IMR-90 (cell line): ENCODE results near the gene AXIN1. TPM values are rescaled to one million over a fixed set of nuclear protein-coding genes. Genes with fewer than 3 reads are reported as not detected.

Source experiments
- ATAC-seq: fragments of 200-7000 bp; cut with Tn5 transposase; 2 replicates; pipeline ENCODE4 v1.9.1; 2020; ENCODE audit warnings: low read depth, mild to moderate bottlenecking, moderate library complexity
- BruUV-seq: library from RNA; stranded (reverse); fragments of 400-500 nt; replicated peaks from 2 replicates; lab custom pipeline; 2021; lab: Mats Ljungman, UMichigan
- CTCF ChIA-PET: fragments of 300-600 bp; formaldehyde crosslinking; extraction: SDS; loops from one replicate; lab custom pipeline; 2021; ENCODE audit warnings: antibody characterized with exemption; lab: Yijun Ruan, JAX
- POLR2A ChIA-PET: fragments of 300-600 bp; sonication (Branson Sonifier 250); formaldehyde crosslinking; loops from one replicate; lab custom pipeline; 2022; ENCODE audit warnings: antibody characterized with exemption; ENCODE audit not compliant: unreplicated experiment; lab: Charles Lee
- DNase-seq: peaks from one replicate; pipeline ENCODE4 v3.0.0; 2013
- H2AFZ ChIP-seq: replicated peaks from 2 replicates; pipeline ENCODE3; 2013; ENCODE audit warnings: low read length, mild to moderate bottlenecking; ENCODE audit not compliant: poor library complexity
- H2AK5ac ChIP-seq: 2 replicates; pipeline ENCODE4 v1.6.1; 2013; ENCODE audit warnings: low read depth, low read length, inconsistent platforms
- H2AK9ac ChIP-seq: replicated peaks from 2 replicates; pipeline ENCODE3; 2013; ENCODE audit warnings: mild to moderate bottlenecking, low read depth, low read length, moderate library complexity; ENCODE audit not compliant: poor library complexity
- H2BK120ac ChIP-seq: 2 replicates; pipeline ENCODE4 v1.6.1; 2013; ENCODE audit warnings: low read depth, low read length, inconsistent platforms
- H2BK15ac ChIP-seq: 3 replicates; pipeline ENCODE4 v1.6.1; 2013; ENCODE audit warnings: low read depth, low read length, inconsistent platforms
- H2BK20ac ChIP-seq: 2 replicates; pipeline ENCODE4 v1.6.1; 2013; ENCODE audit warnings: low read depth, mild to moderate bottlenecking, inconsistent platforms, low read length, moderate library complexity
- H2BK5ac ChIP-seq: 2 replicates; pipeline ENCODE4 v1.6.1; 2013; ENCODE audit warnings: mild to moderate bottlenecking, low read depth, low read length, inconsistent platforms; ENCODE audit not compliant: poor library complexity, severe bottlenecking
- H3K14ac ChIP-seq: replicated peaks from 2 replicates; pipeline ENCODE4 v1.6.1; 2013; ENCODE audit warnings: low read depth, low read length, inconsistent platforms
- H3K18ac ChIP-seq: 2 replicates; pipeline ENCODE4 v1.6.1; 2013; ENCODE audit warnings: low read depth, low read length, control low read depth
- H3K23ac ChIP-seq: 2 replicates; pipeline ENCODE4 v1.6.1; 2013; ENCODE audit warnings: low read depth, low read length, inconsistent platforms
- H3K27ac ChIP-seq: 2 replicates; pipeline ENCODE4 v1.5.1; 2013; ENCODE audit warnings: mild to moderate bottlenecking, control low read depth, low read length; ENCODE audit not compliant: insufficient read depth
- H3K27me3 ChIP-seq: 2 replicates; pipeline ENCODE4 v1.6.1; 2013; ENCODE audit warnings: low read length; ENCODE audit not compliant: control insufficient read depth, insufficient read depth
- H3K36me3 ChIP-seq: 2 replicates; pipeline ENCODE4 v1.6.1; 2013; ENCODE audit warnings: low read length, mixed read lengths; ENCODE audit not compliant: control insufficient read depth, insufficient read depth
- H3K4ac ChIP-seq: 2 replicates; pipeline ENCODE4 v1.6.1; 2013; ENCODE audit warnings: low read depth, low read length, inconsistent platforms
- H3K4me1 ChIP-seq: 2 replicates; pipeline ENCODE4 v1.6.1; 2013; ENCODE audit warnings: low read length, mixed read lengths; ENCODE audit not compliant: control insufficient read depth, insufficient read depth
- H3K4me2 ChIP-seq: 2 replicates; pipeline ENCODE4 v1.6.1; 2013; ENCODE audit warnings: low read depth, mild to moderate bottlenecking, control low read depth, low read length, moderate library complexity
- H3K4me3 ChIP-seq: 2 replicates; pipeline ENCODE4 v1.5.1; 2013; ENCODE audit warnings: low read depth, mild to moderate bottlenecking, control low read depth, low read length, moderate library complexity; ENCODE audit not compliant: insufficient read depth
- H3K56ac ChIP-seq: 2 replicates; pipeline ENCODE4 v1.6.1; 2013; ENCODE audit warnings: low read length, inconsistent platforms; ENCODE audit not compliant: insufficient read depth; ENCODE audit errors: extremely low read depth
- H3K79me1 ChIP-seq, 2 experiments: 2 replicates each; pipeline ENCODE4 v1.6.1; 2013; ENCODE audit warnings: low read length in 2 of 2, inconsistent platforms in 1 of 2, low read depth in 1 of 2
- H3K9ac ChIP-seq: 2 replicates; pipeline ENCODE4 v1.6.1; 2013; ENCODE audit warnings: low read depth, low read length, control low read depth
- H3K9me1 ChIP-seq: 2 replicates; pipeline ENCODE4 v1.6.1; 2013; ENCODE audit warnings: low read length, inconsistent platforms; ENCODE audit not compliant: insufficient read depth
- H3K9me3 ChIP-seq: 2 replicates; pipeline ENCODE4 v1.6.1; 2013; ENCODE audit warnings: low read length; ENCODE audit not compliant: control insufficient read depth, insufficient read depth
- H4K20me1 ChIP-seq: 2 replicates; pipeline ENCODE4 v1.6.1; 2013; ENCODE audit warnings: low read length, inconsistent platforms; ENCODE audit not compliant: insufficient read depth
- H4K5ac ChIP-seq: 2 replicates; pipeline ENCODE4 v1.6.1; 2013; ENCODE audit warnings: mild to moderate bottlenecking, low read depth, low read length, control low read depth
- H4K8ac ChIP-seq, 2 experiments: 2 replicates each; pipeline ENCODE4 v1.6.1; 2013; ENCODE audit warnings: low read depth in 2 of 2, low read length in 2 of 2, control low read depth in 1 of 2, inconsistent platforms in 1 of 2
- H4K91ac ChIP-seq: 2 replicates; pipeline ENCODE4 v1.6.1; 2013; ENCODE audit warnings: low read depth, low read length, inconsistent platforms; ENCODE audit not compliant: insufficient read depth
- MXI1 ChIP-seq: IDR thresholded peaks from 2 replicates; pipeline ENCODE4 v1.6.1; 2012; ENCODE audit warnings: low read depth, mild to moderate bottlenecking, low read length, moderate library complexity, borderline replicate concordance
- WGBS, 2 experiments: methylation state at CpG; one replicate each; pipeline versions ENCODE4 v1.1.5 to v1.1.7; 2013; ENCODE audit warnings: missing lambda C conversion rate in 2 of 2; ENCODE audit not compliant: insufficient read length in 1 of 2; ENCODE audit errors: extremely low coverage in 2 of 2; 5-methylcytosine and 5-hydroxymethylcytosine counted together
- dilution Hi-C: fragments of 300-500 bp; cut with HindIII; formaldehyde crosslinking; loops from one replicate; pipeline ENCODE4 v1.14.3; 2018; ENCODE audit warnings: low sequenced_read_pairs; ENCODE audit not compliant: unreplicated experiment
- in situ Hi-C: fragments of 300-500 bp; cut with MboI; formaldehyde crosslinking; loops from 3 replicates; pipeline ENCODE4 v1.14.3; 2019; ENCODE audit warnings: low sequenced_read_pairs, inconsistent platforms, mixed read lengths
- intact Hi-C: fragments of 100-400 bp; cut with micrococcal nuclease; formaldehyde crosslinking; loops from 2 replicates; pipeline ENCODE4 v1.10.0; 2022
- polyA plus RNA-seq, 3 experiments: library from polyadenylated mRNA; depleted of rRNA; stranded (reverse); fragments of >200 nt; gene quantifications; 2 replicates each; pipeline ENCODE4 v1.2.3, GENCODE V29; 2012; ENCODE audit warnings: low replicate concordance in 1 of 3
- total RNA-seq: library from RNA; depleted of rRNA; stranded (reverse); fragments of >200 nt; gene quantifications from 2 replicates; pipeline ENCODE4 v1.2.3, GENCODE V29; 2012

Gene AXIN1
- total and polyA plus RNA-seq, 2 of the 4 experiments (the other 2 are of a cell fraction): 10.9 to 14.2 TPM

DNA sequence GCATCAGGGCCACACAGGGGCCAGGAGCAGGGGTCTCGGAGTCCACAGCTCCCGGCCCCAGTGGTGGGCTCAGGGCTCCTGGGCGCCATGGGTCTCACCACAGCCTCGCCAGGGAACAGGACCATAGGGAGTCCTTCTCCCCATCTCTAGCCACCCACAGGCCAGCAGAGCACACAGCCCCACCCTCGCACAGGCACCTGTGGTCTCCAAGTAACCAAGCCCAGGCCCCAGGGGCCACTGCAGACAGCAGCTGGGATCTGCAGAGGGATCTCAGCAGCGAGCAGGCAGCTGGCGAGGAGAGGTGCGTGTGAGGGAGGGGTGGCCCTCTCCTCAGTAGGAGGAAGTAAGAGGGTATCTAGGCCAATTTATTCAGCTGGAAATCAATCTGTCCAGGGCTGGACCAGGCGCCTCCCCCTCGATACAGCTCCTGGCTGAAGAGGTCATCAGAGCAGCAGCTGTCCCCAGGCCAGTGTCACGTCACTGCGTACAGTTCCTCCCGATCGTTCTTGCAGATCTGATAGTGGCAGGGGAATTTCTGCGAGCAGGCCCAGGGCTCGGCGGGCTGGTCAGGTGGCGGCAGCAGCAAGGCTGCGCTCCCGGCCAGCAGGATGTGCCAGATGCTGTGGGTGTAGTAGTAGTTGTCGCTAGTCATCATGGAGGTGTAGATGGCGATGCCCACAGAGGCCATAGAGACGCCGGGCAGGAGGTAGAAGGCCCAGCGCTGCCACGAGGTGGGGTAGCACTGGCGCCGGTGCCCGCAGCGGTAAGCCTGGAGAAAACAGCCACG lies 19.2 kb upstream of the AXIN1 start:
- Histone ChIP-seq H4K91ac (no peak overlapping the region), H3K4me3 (no peak overlapping the region), H4K5ac (no peak overlapping the region), H3K4ac (no peak overlapping the region), H3K27me3 (no peaks in the 10 kb centered on the region), H3K4me1 (peaks cover 7% of the 10 kb centered on the region; the same call in 1 of the 2 replicates), H3K36me3 (peaks cover 76% of the 10 kb centered on the region), H4K8ac (no peak overlapping the region), H3K18ac (no peak overlapping the region), H3K9me3 (no peaks in the 10 kb centered on the region), H3K79me1 (peaks cover 4 to 11% of the 10 kb centered on the region in 2 experiments; a peak in 2 of 4 replicates), H3K4me2 (no peak overlapping the region), H2BK120ac (no peak overlapping the region), H3K27ac (no peak overlapping the region), H3K9me1 (no peaks in the 10 kb centered on the region), H2BK5ac (no peak overlapping the region), H2BK15ac (no peak overlapping the region), H2BK20ac (no peak overlapping the region), H2AFZ (no peak overlapping the region), H3K56ac (no peak overlapping the region), H3K9ac (no peak overlapping the region), H2AK5ac (no peak overlapping the region), H2AK9ac (peak overlapping the region; percentile 35), H4K20me1 (no peaks in the 10 kb centered on the region), H3K23ac (no peak overlapping the region), H3K14ac (no peak overlapping the region)
- no TSS peak for BruUV-seq
- in situ Hi-C loops (no loop called here), dilution Hi-C loops (no loop called here), intact Hi-C loops (no loop called here)
- POLR2A ChIA-PET: no interaction called here
- CTCF ChIA-PET: no interaction called here
- WGBS, 2 experiments: 94% methylated on average over 15 of the region's 31 CpGs; no CpG with 5 or more reads in 1 of the 2 experiments
- DNase-seq: no peak
- no peak for ATAC-seq
- TF ChIP-seq MXI1: no peak
